A673 (cell line): ENCODE measurements around the gene TRAPPC10.
"Not testable (repeated sequence)": the region's sequence is repeated elsewhere in the genome, so short reads cannot be mapped to it uniquely, and the experiment has no call there.

Experiments used
- EZH2 ChIP-seq: fragments of 200-600 bp; sonication (generic); IDR thresholded peaks from 2 replicates; pipeline ENCODE4 v1.6.1; 2017; ENCODE audit warnings: borderline replicate concordance, low read depth, mild to moderate bottlenecking, mixed read lengths, antibody characterized with exemption, low read length; ENCODE audit not compliant: poor library complexity, severe bottlenecking
- TF ChIP-seq, protein P1 (sequence below): fragments of 300-800, 200-600 bp; sonication (generic); conservative IDR thresholded peaks from 2 replicates; pipeline ENCODE4 v1.5.1; 2017; ENCODE audit warnings: low read depth, mild to moderate bottlenecking, antibody characterized with exemption, low read length, moderate library complexity, mixed read lengths

DNA sequence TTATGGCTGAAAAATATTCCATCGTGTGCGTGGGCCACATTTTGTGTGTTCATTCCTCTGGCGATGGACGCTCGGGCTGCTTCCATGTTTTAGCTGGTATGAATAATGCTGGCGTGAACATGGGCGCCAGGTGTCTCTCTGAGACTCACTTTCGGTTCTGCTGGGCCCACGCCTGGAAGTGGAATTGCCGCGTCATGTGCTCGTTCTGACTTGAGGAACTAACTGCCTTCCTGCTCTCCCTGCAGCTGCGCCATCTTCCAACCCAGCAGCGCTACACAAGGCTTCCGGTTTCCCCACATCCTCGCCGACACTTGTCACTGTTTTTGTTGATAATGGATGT is 141.8 kb downstream of the TRAPPC10 start:
- TF ChIP-seq, protein P1, sequence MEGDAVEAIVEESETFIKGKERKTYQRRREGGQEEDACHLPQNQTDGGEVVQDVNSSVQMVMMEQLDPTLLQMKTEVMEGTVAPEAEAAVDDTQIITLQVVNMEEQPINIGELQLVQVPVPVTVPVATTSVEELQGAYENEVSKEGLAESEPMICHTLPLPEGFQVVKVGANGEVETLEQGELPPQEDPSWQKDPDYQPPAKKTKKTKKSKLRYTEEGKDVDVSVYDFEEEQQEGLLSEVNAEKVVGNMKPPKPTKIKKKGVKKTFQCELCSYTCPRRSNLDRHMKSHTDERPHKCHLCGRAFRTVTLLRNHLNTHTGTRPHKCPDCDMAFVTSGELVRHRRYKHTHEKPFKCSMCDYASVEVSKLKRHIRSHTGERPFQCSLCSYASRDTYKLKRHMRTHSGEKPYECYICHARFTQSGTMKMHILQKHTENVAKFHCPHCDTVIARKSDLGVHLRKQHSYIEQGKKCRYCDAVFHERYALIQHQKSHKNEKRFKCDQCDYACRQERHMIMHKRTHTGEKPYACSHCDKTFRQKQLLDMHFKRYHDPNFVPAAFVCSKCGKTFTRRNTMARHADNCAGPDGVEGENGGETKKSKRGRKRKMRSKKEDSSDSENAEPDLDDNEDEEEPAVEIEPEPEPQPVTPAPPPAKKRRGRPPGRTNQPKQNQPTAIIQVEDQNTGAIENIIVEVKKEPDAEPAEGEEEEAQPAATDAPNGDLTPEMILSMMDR = not testable (repeated sequence)
- not testable (repeated sequence) for TF ChIP-seq EZH2
